GM23338 (cell line): ENCODE measurements around the gene RNF166. TPM values are rescaled to one million over a fixed set of nuclear protein-coding genes. Genes with fewer than 3 reads are reported as not detected.

ENCODE experiments used
- ATAC-seq: fragments of 200-7000 bp; cut with Tn5 transposase; 3 replicates; pipeline ENCODE4 v1.9.1; 2020
- DNase-seq: peaks from one replicate; pipeline ENCODE4 v3.0.0-alpha.2; 2015; ENCODE audit warnings: low spot score
- H2AFZ ChIP-seq: fragments of 200-600 bp; sonication (generic); 2 replicates; pipeline ENCODE4 v1.8.0; 2016; ENCODE audit warnings: antibody characterized with exemption, mild to moderate bottlenecking, moderate library complexity
- H3F3A ChIP-seq: fragments of 200-600 bp; sonication (generic); replicated peaks from 2 replicates; pipeline ENCODE4 v1.8.0; 2017; ENCODE audit warnings: antibody characterized with exemption, mixed run types, low read depth
- H3K27ac ChIP-seq: fragments of 200-600 bp; sonication (generic); 2 replicates; pipeline ENCODE4 v1.6.1; 2016; ENCODE audit warnings: low read depth
- H3K27me3 ChIP-seq: fragments of 200-600 bp; sonication (generic); 2 replicates; pipeline ENCODE4 v1.8.0; 2016; ENCODE audit warnings: mild to moderate bottlenecking, mixed run types, moderate library complexity; ENCODE audit not compliant: insufficient read depth
- H3K36me3 ChIP-seq: fragments of 200-600 bp; sonication (generic); 2 replicates; pipeline ENCODE4 v1.8.0; 2016; ENCODE audit warnings: mild to moderate bottlenecking; ENCODE audit not compliant: insufficient read depth
- H3K4me1 ChIP-seq: fragments of 200-600 bp; sonication (generic); 2 replicates; pipeline ENCODE4 v1.8.0; 2016; ENCODE audit warnings: mild to moderate bottlenecking, moderate library complexity; ENCODE audit not compliant: insufficient read depth
- H3K4me2 ChIP-seq: fragments of 200-600 bp; sonication (generic); 2 replicates; pipeline ENCODE4 v1.7.1; 2017; ENCODE audit warnings: mixed run types
- H3K4me3 ChIP-seq: fragments of 200-600 bp; sonication (generic); 2 replicates; pipeline ENCODE4 v1.6.1; 2016; ENCODE audit warnings: mixed run types
- H3K79me2 ChIP-seq: fragments of 200-600 bp; sonication (generic); replicated peaks from 2 replicates; pipeline ENCODE4 v1.8.0; 2017; ENCODE audit warnings: mild to moderate bottlenecking; ENCODE audit not compliant: insufficient read depth
- H3K9me2 ChIP-seq: fragments of 200-600 bp; sonication (generic); 2 replicates; pipeline ENCODE4 v1.8.0; 2017; ENCODE audit not compliant: insufficient read depth
- H4K20me1 ChIP-seq: fragments of 200-600 bp; sonication (generic); replicated peaks from 2 replicates; pipeline ENCODE4 v1.8.0; 2017; ENCODE audit warnings: mild to moderate bottlenecking; ENCODE audit not compliant: insufficient read depth
- H3K27ac Mint-ChIP-seq: 2 replicates; pipeline ENCODE4 v1.8.0; 2020; ENCODE audit warnings: inconsistent platforms, mild to moderate bottlenecking, moderate library complexity, mixed read lengths
- H3K27me3 Mint-ChIP-seq: 3 replicates; pipeline ENCODE4 v1.8.0; 2022; ENCODE audit warnings: low read depth, mild to moderate bottlenecking, moderate library complexity, mixed read lengths, inconsistent platforms; ENCODE audit not compliant: insufficient read depth, poor library complexity
- H3K36me3 Mint-ChIP-seq: 3 replicates; pipeline ENCODE4 v1.8.0; 2021; ENCODE audit warnings: low read depth, mild to moderate bottlenecking, inconsistent platforms, moderate library complexity, mixed read lengths
- H3K4me1 Mint-ChIP-seq: 3 replicates; pipeline ENCODE4 v1.8.0; 2020; ENCODE audit warnings: mild to moderate bottlenecking, inconsistent platforms, mixed read lengths
- H3K4me3 Mint-ChIP-seq: 3 replicates; pipeline ENCODE4 v1.8.0; 2021; ENCODE audit warnings: moderate library complexity, mild to moderate bottlenecking, inconsistent platforms, mixed read lengths
- H3K9me3 Mint-ChIP-seq: 3 replicates; pipeline ENCODE4 v1.8.0; 2020; ENCODE audit warnings: moderate library complexity, mild to moderate bottlenecking, inconsistent platforms, mixed read lengths
- CREB1 ChIP-seq: fragments of 250-450 bp; sonication (Bioruptor Pico); IDR thresholded peaks from 2 replicates; pipeline ENCODE4 v1.5.0; 2020; ENCODE audit warnings: low read depth, mild to moderate bottlenecking, moderate library complexity
- CTCF ChIP-seq, 2 experiments: fragments of 200-600 bp in 1 of 2; sonication (generic) in 1 of 2; conservative IDR thresholded peaks; 2 replicates each; pipeline versions ENCODE4 v1.5.1 to v1.6.1; 2016 to 2017; ENCODE audit warnings: antibody characterized with exemption in 2 of 2, low read depth in 2 of 2, mild to moderate bottlenecking in 2 of 2, moderate library complexity in 1 of 2
- ETS1 ChIP-seq: IDR thresholded peaks from 2 replicates; pipeline ENCODE4 v1.6.1; 2016; ENCODE audit warnings: antibody characterized with exemption
- EZH2 ChIP-seq: fragments of 200-600 bp; sonication (generic); IDR thresholded peaks from one replicate; pipeline ENCODE4 v1.8.0; 2017; ENCODE audit warnings: antibody characterized with exemption, mild to moderate bottlenecking, low read depth; ENCODE audit not compliant: unreplicated experiment
- EZH2phosphoT487 ChIP-seq: fragments of 200-600 bp; sonication (generic); IDR thresholded peaks from one replicate; pipeline ENCODE4 v1.8.1; 2018; ENCODE audit warnings: antibody characterized with exemption; ENCODE audit not compliant: unreplicated experiment
- JUNB ChIP-seq: IDR thresholded peaks from one replicate; pipeline ENCODE4 v1.6.1; 2016; ENCODE audit warnings: antibody characterized with exemption; ENCODE audit not compliant: unreplicated experiment
- NANOG ChIP-seq: IDR thresholded peaks from 2 replicates; pipeline ENCODE4 v1.6.1; 2016; ENCODE audit warnings: antibody characterized with exemption, borderline replicate concordance
- POLR2AphosphoS5 ChIP-seq: IDR thresholded peaks from 2 replicates; pipeline ENCODE4 v1.6.1; 2016; ENCODE audit warnings: antibody characterized with exemption, low read depth
- STAT1 ChIP-seq: IDR thresholded peaks from one replicate; pipeline ENCODE4 v1.6.1; 2016; ENCODE audit warnings: antibody characterized with exemption; ENCODE audit not compliant: unreplicated experiment
- ZNF114 ChIP-seq: fragments of 250-450 bp; sonication (Bioruptor Pico); IDR thresholded peaks from 2 replicates; pipeline ENCODE4 v1.5.0; 2020; ENCODE audit warnings: mild to moderate bottlenecking, moderate library complexity
- ZNF331 ChIP-seq: fragments of 250-450 bp; sonication (Bioruptor Pico); IDR thresholded peaks from 2 replicates; pipeline ENCODE4 v1.5.0; 2020; ENCODE audit warnings: low read depth, mild to moderate bottlenecking, moderate library complexity
- ZNF462 ChIP-seq: fragments of 250-450 bp; sonication (Bioruptor Pico); IDR thresholded peaks from 2 replicates; pipeline ENCODE4 v1.5.0; 2020; ENCODE audit warnings: mild to moderate bottlenecking, moderate library complexity
- polyA plus RNA-seq: library from polyadenylated mRNA; unstranded; fragments of >200 nt; fragmentation: Nextera tagmentation; extraction: Ambion mirVana; gene quantifications from 2 replicates; pipeline ENCODE4 v1.2.1, GENCODE V29; 2016
- total RNA-seq: library from RNA; depleted of rRNA; stranded (reverse); fragments of >200 nt; shearing (Covaris generic); gene quantifications from 2 replicates; pipeline ENCODE4 v1.2.3, GENCODE V29; 2014
- TF ChIP-seq, protein P1 (sequence below): IDR thresholded peaks from one replicate; pipeline ENCODE4 v1.6.1; 2018; ENCODE audit warnings: antibody characterized with exemption; ENCODE audit not compliant: unreplicated experiment

The RNF166 gene
- total and polyA plus RNA-seq, 2 experiments from 2014 or later: 24.9 to 43.4 TPM

DNA sequence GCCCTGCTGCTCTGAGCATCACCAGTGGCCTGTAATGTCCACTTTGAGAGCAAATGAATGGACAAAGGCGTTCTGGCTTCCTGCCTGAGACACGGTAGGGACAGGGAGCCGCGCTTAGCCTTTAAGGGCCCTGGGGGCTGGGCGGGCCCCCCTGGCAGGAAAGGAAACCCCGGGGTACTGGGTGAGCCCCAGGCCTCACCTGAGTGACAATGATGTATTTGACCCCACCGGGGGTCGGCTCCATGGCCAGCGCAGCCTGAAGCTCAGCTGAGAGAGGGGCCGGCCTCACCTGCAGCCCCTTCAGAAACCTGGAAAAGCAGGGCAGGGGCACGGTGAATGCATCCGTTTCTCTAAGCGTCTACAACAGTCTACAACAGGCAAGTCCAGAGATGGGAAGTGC is 53.1 kb downstream of the RNF166 start:
- Mint-ChIP-seq H3K9me3 (no peaks in the 10 kb centered on the region), H3K4me1 (peaks cover 8% of the 10 kb centered on the region; the same call in 2 of the 3 replicates), H3K27ac (no peak overlapping the region), H3K27me3 (peaks cover 4% of the 10 kb centered on the region), H3K36me3 (peaks cover 19% of the 10 kb centered on the region), H3K4me3 (no peak overlapping the region)
- Histone ChIP-seq H3K4me1 (peaks cover 11% of the 10 kb centered on the region; the same call in 1 of the 2 replicates), H4K20me1 (peaks cover 12% of the 10 kb centered on the region; the same call in 1 of the 2 replicates), H3K36me3 (peaks cover 6% of the 10 kb centered on the region), H3F3A (0 out of 2 replicates have a peak, but pooled peaks cover 4% of the 10 kb centered on the region), H3K79me2 (peaks cover 17% of the 10 kb centered on the region; the same call in 1 of the 2 replicates), H3K9me2 (no peaks in the 10 kb centered on the region), H3K27me3 (no peaks in the 10 kb centered on the region), H3K27ac (no peak overlapping the region), H3K4me2 (no peak overlapping the region), H3K4me3 (no peak overlapping the region), H2AFZ (no peak overlapping the region)
- ATAC-seq: no peak
- TF ChIP-seq NANOG (no peak), CTCF (conservative IDR thresholded peaks at IDR 0.05; ENCODE audit: low read depth in 2 of 2) (no peak), ETS1 (no peak), STAT1 (no peak), POLR2AphosphoS5 (no peak), CREB1 (CRISPR knock-in tag) (no peak), EZH2phosphoT487 (no peak), JUNB (no peak), ZNF114 (no peak), ZNF331 (CRISPR knock-in tag) (no peak), EZH2 (no peak), ZNF462 (CRISPR knock-in tag) (no peak)
- TF ChIP-seq, protein P1, sequence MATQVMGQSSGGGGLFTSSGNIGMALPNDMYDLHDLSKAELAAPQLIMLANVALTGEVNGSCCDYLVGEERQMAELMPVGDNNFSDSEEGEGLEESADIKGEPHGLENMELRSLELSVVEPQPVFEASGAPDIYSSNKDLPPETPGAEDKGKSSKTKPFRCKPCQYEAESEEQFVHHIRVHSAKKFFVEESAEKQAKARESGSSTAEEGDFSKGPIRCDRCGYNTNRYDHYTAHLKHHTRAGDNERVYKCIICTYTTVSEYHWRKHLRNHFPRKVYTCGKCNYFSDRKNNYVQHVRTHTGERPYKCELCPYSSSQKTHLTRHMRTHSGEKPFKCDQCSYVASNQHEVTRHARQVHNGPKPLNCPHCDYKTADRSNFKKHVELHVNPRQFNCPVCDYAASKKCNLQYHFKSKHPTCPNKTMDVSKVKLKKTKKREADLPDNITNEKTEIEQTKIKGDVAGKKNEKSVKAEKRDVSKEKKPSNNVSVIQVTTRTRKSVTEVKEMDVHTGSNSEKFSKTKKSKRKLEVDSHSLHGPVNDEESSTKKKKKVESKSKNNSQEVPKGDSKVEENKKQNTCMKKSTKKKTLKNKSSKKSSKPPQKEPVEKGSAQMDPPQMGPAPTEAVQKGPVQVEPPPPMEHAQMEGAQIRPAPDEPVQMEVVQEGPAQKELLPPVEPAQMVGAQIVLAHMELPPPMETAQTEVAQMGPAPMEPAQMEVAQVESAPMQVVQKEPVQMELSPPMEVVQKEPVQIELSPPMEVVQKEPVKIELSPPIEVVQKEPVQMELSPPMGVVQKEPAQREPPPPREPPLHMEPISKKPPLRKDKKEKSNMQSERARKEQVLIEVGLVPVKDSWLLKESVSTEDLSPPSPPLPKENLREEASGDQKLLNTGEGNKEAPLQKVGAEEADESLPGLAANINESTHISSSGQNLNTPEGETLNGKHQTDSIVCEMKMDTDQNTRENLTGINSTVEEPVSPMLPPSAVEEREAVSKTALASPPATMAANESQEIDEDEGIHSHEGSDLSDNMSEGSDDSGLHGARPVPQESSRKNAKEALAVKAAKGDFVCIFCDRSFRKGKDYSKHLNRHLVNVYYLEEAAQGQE: no peak
- DNase-seq: no peak
